Trophoblast cell (in vitro differentiated cells and primary cell): ENCODE data around the gene PREP.
A peak's percentile ranks its signal among the peaks of the same experiment; 100 is the strongest.

Experiments used
- DNase-seq, 2 donors: peaks; one replicate each; pipeline ENCODE4 v3.0.0-alpha.2; 2016
- H2AFZ ChIP-seq: 2 replicates; pipeline ENCODE4 v1.6.1; 2013; ENCODE audit warnings: low read length, moderate library complexity, mild to moderate bottlenecking; ENCODE audit not compliant: insufficient read depth, poor library complexity
- H2AK5ac ChIP-seq: 2 replicates; pipeline ENCODE4 v1.6.1; 2013; ENCODE audit warnings: mild to moderate bottlenecking, low read length
- H2BK120ac ChIP-seq: 2 replicates; pipeline ENCODE4 v1.6.1; 2013; ENCODE audit warnings: low read length, mild to moderate bottlenecking, moderate library complexity; ENCODE audit not compliant: insufficient read depth, poor library complexity
- H2BK12ac ChIP-seq: 2 replicates; pipeline ENCODE4 v1.6.1; 2013; ENCODE audit warnings: mild to moderate bottlenecking, low read length, moderate library complexity
- H2BK5ac ChIP-seq: 2 replicates; pipeline ENCODE4 v1.6.1; 2013; ENCODE audit warnings: low read length, low read depth, moderate library complexity, mild to moderate bottlenecking; ENCODE audit not compliant: poor library complexity
- H3K14ac ChIP-seq: 2 replicates; pipeline ENCODE4 v1.6.1; 2013; ENCODE audit warnings: mild to moderate bottlenecking, low read length
- H3K18ac ChIP-seq: 2 replicates; pipeline ENCODE4 v1.6.1; 2013; ENCODE audit warnings: mild to moderate bottlenecking, low read length
- H3K23ac ChIP-seq: 2 replicates; pipeline ENCODE4 v1.6.1; 2013; ENCODE audit warnings: low read length
- H3K27ac ChIP-seq: 2 replicates; pipeline ENCODE4 v1.5.1; 2013; ENCODE audit warnings: low read depth, mild to moderate bottlenecking, inconsistent platforms, low read length, moderate library complexity
- H3K27me3 ChIP-seq: 2 replicates; pipeline ENCODE4 v1.6.1; 2013; ENCODE audit warnings: inconsistent platforms, mild to moderate bottlenecking, low read length, moderate library complexity; ENCODE audit not compliant: insufficient read depth
- H3K36me3 ChIP-seq, 2 experiments: 1 replicate in 1 of 2; 2 replicates in 1 of 2; pipeline ENCODE4 v1.6.1; 2013; ENCODE audit warnings: low read length in 2 of 2, mild to moderate bottlenecking in 2 of 2, moderate library complexity in 1 of 2; ENCODE audit not compliant: insufficient read depth in 2 of 2, control insufficient read depth in 1 of 2
- H3K4ac ChIP-seq: 2 replicates; pipeline ENCODE4 v1.6.1; 2013; ENCODE audit warnings: low read depth, mild to moderate bottlenecking, low read length, moderate library complexity
- H3K4me1 ChIP-seq, 2 experiments: 1 replicate in 1 of 2; 2 replicates in 1 of 2; pipeline ENCODE4 v1.6.1; 2013; ENCODE audit warnings: low read length in 2 of 2, mild to moderate bottlenecking in 2 of 2, moderate library complexity in 1 of 2; ENCODE audit not compliant: insufficient read depth in 2 of 2, control insufficient read depth in 1 of 2
- H3K4me2 ChIP-seq: 2 replicates; pipeline ENCODE4 v1.6.1; 2013; ENCODE audit warnings: inconsistent platforms, mild to moderate bottlenecking, low read length, moderate library complexity
- H3K4me3 ChIP-seq: 2 replicates; pipeline ENCODE4 v1.5.1; 2013; ENCODE audit warnings: mild to moderate bottlenecking, low read depth, low read length, inconsistent platforms
- H3K79me1 ChIP-seq: one replicate; pipeline ENCODE4 v1.6.1; 2013; ENCODE audit warnings: low read length
- H3K79me2 ChIP-seq: 2 replicates; pipeline ENCODE4 v1.6.1; 2013; ENCODE audit warnings: low read length, mild to moderate bottlenecking; ENCODE audit not compliant: control insufficient read depth, insufficient read depth, poor library complexity
- H3K9ac ChIP-seq: 2 replicates; pipeline ENCODE4 v1.6.1; 2013; ENCODE audit warnings: mild to moderate bottlenecking, low read length
- H3K9me3 ChIP-seq: 2 replicates; pipeline ENCODE4 v1.6.1; 2013; ENCODE audit warnings: low read depth, mild to moderate bottlenecking, control low read depth, inconsistent platforms, low read length; ENCODE audit not compliant: insufficient read depth
- H4K12ac ChIP-seq: 2 replicates; pipeline ENCODE4 v1.6.1; 2013; ENCODE audit warnings: low read depth, mild to moderate bottlenecking, low read length, moderate library complexity
- H4K8ac ChIP-seq: 2 replicates; pipeline ENCODE4 v1.6.1; 2013; ENCODE audit warnings: low read depth, mild to moderate bottlenecking, low read length, moderate library complexity
- H4K91ac ChIP-seq: one replicate; pipeline ENCODE4 v1.6.1; 2013; ENCODE audit warnings: low read depth, mild to moderate bottlenecking, low read length, moderate library complexity
- WGBS: extraction: QIAGEN DNeasy Blood & Tissue Kit; methylation state at CpG from one replicate; pipeline ENCODE4 v1.1.7; 2013; ENCODE audit warnings: missing lambda C conversion rate; ENCODE audit not compliant: insufficient read length, insufficient coverage; ENCODE audit errors: extremely low coverage; 5-methylcytosine and 5-hydroxymethylcytosine counted together

Gene PREP

DNA sequence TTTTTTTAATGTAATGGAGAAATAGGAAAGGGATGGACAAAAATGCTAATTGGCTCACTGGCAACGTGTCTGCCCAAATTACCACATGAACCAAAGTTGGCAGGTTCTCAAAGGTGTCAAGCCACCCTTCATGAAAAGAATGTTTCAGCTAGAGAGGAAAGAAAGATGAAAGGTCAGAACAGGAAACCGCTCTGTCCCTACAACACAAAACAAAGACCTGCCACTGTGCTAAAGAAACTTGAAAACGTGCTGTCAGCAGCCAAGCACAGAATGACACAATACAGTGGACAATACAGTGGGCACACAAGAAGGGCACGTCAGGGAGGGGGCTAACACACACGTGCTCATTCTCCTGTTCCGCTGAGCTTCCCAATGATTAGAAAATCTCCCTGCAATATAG lies 4.9 kb downstream of the PREP start:
- H3K4me1 ChIP-seq, result peaks cover 0 to 13% of the 10 kb centered on the region in 2 experiments
- H3K79me2 ChIP-seq, result peaks cover 10% of the 10 kb centered on the region
- no peak overlapping the region for H3K27ac ChIP-seq
- no peak overlapping the region for H2AK5ac ChIP-seq
- H3K14ac ChIP-seq, result no peak overlapping the region
- no CpG with 5 or more reads among the region's 6 CpGs for WGBS
- no peak overlapping the region for H4K12ac ChIP-seq
- no peak overlapping the region for H2BK5ac ChIP-seq
- H4K91ac ChIP-seq, result no peak overlapping the region
- no peak overlapping the region for H3K9ac ChIP-seq
- no peak overlapping the region for H3K4me3 ChIP-seq
- H2BK120ac ChIP-seq, result no peak overlapping the region
- H3K4ac ChIP-seq, result no peak overlapping the region
- no peak for DNase-seq
- no peak overlapping the region for H3K18ac ChIP-seq
- H3K36me3 ChIP-seq, result peaks cover 2 to 5% of the 10 kb centered on the region in 2 experiments
- no peak overlapping the region for H2BK12ac ChIP-seq
- peaks cover 5% of the 10 kb centered on the region for H3K79me1 ChIP-seq
- no peak overlapping the region for H4K8ac ChIP-seq
- H2AFZ ChIP-seq, result no peak overlapping the region
- H3K23ac ChIP-seq, result no peak overlapping the region
- H3K9me3 ChIP-seq, result no peaks in the 10 kb centered on the region
- no peaks in the 10 kb centered on the region for H3K27me3 ChIP-seq
- no peak overlapping the region for H3K4me2 ChIP-seq

DNA sequence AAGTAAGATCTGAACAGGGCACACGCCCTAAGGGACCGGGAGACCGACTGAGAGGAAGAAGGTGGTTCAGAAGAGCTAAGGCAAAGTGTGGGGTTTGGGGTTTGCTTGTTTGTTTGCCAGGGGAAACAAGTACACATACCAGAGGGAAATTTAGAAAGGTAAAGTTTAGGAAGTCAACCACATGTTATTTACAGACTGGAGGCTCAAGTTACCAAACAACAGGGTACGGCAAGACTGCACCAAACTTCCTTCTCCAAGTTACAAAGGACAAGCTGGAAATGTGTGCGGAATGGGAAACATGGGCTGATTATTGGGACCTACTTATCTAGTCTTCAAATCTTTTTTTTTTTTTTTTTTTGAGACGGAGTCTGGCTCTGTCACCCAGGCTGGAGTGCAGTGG lies 11.2 kb downstream of the PREP start:
- Histone ChIP-seq H3K14ac (no peak overlapping the region), H3K4me2 (no peak overlapping the region), H3K4ac (no peak overlapping the region), H3K79me2 (peaks cover 2% of the 10 kb centered on the region), H2BK12ac (no peak overlapping the region), H2BK5ac (no peak overlapping the region), H3K9me3 (no peaks in the 10 kb centered on the region), H3K27ac (no peak overlapping the region), H4K91ac (no peak overlapping the region), H3K18ac (no peak overlapping the region), H3K79me1 (no peaks in the 10 kb centered on the region), H2AFZ (no peak overlapping the region), H3K36me3 (peaks cover 4 to 8% of the 10 kb centered on the region in 2 experiments), H3K9ac (no peak overlapping the region), H2BK120ac (no peak overlapping the region), H3K4me3 (no peak overlapping the region), H4K12ac (no peak overlapping the region), H3K27me3 (no peaks in the 10 kb centered on the region), H3K4me1 (no peaks in the 10 kb centered on the region), H4K8ac (no peak overlapping the region), H3K23ac (no peak overlapping the region), H2AK5ac (no peak overlapping the region)
- no peak for DNase-seq
- no CpG with 5 or more reads among the region's 6 CpGs for WGBS

- no CpG with 5 or more reads among the region's 5 CpGs for WGBS
- no peak for DNase-seq
- Histone ChIP-seq H3K9ac (no peak overlapping the region), H2BK12ac (no peak overlapping the region), H3K14ac (no peak overlapping the region), H3K4me3 (no peak overlapping the region), H3K4me1 (no peaks in the 10 kb centered on the region), H4K8ac (no peak overlapping the region), H3K36me3 (peaks cover 2 to 5% of the 10 kb centered on the region in 2 experiments), H3K79me1 (no peaks in the 10 kb centered on the region), H3K9me3 (no peaks in the 10 kb centered on the region), H3K27ac (no peak overlapping the region), H3K27me3 (no peaks in the 10 kb centered on the region), H4K12ac (no peak overlapping the region), H3K18ac (peak overlapping the region; percentile 77), H3K23ac (no peak overlapping the region), H2AFZ (peak overlapping the region; percentile 33), H2BK5ac (no peak overlapping the region), H3K4me2 (no peak overlapping the region), H2BK120ac (no peak overlapping the region), H3K4ac (no peak overlapping the region), H4K91ac (no peak overlapping the region), H2AK5ac (no peak overlapping the region), H3K79me2 (peaks cover 2% of the 10 kb centered on the region)
These were observed 13.3 kb downstream of the PREP start for GRCh38 chr6:105389543-105389942.

DNA sequence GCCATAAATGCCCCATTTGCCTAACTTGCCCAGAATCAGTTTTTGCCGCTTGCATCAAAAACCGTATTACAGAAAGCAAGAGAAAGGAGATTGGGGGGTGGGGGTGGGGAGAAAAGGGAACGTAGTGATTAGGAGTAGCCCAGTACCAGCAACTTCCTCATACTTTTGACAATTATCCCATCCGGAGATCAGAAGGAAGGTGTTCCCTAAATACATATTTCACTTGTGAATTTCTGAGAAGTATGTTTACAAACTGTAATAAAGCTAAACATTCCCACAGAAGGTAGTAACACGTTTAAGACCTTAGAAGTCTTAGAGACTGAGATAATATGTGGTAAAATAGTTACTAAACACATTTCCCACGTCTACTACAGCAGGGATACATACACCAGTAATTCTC lies 14.5 kb downstream of the PREP start:
- Histone ChIP-seq H4K12ac (no peak overlapping the region), H3K4me3 (no peak overlapping the region), H3K9ac (no peak overlapping the region), H2AFZ (no peak overlapping the region), H3K18ac (no peak overlapping the region), H3K36me3 (peaks cover 2 to 4% of the 10 kb centered on the region in 2 experiments), H4K8ac (no peak overlapping the region), H2BK12ac (no peak overlapping the region), H2BK120ac (no peak overlapping the region), H3K27ac (no peak overlapping the region), H3K14ac (no peak overlapping the region), H2AK5ac (no peak overlapping the region), H3K79me1 (no peaks in the 10 kb centered on the region), H3K27me3 (no peaks in the 10 kb centered on the region), H3K79me2 (peaks cover 2% of the 10 kb centered on the region), H3K4me1 (peaks cover 0 to 4% of the 10 kb centered on the region in 2 experiments), H4K91ac (no peak overlapping the region), H3K23ac (no peak overlapping the region), H3K9me3 (no peaks in the 10 kb centered on the region), H3K4ac (no peak overlapping the region), H2BK5ac (no peak overlapping the region), H3K4me2 (no peak overlapping the region)
- DNase-seq, result peak in 1 of 2 donors; percentile 84
- WGBS, result no CpG with 5 or more reads among the region's 6 CpGs
